B cell (primary cell): ENCODE data around the gene BORCS8. TPM values are rescaled to one million over a fixed set of nuclear protein-coding genes. Genes with fewer than 3 reads are reported as not detected.

ENCODE experiments used
- ATAC-seq: fragments of 200-7000 bp; cut with Tn5 transposase; one replicate; pipeline ENCODE4 v1.10.0; 2021; ENCODE audit warnings: low read depth, mild to moderate bottlenecking, moderate number of reproducible peaks, moderate library complexity
- CTCF ChIA-PET: fragments of 350-600 bp; sonication (Branson Sonifier 250); formaldehyde crosslinking; loops from one replicate; lab custom pipeline; 2021; ENCODE audit warnings: antibody characterized with exemption, inconsistent platforms; lab: Charles Lee
- POLR2A ChIA-PET: fragments of 350-600 bp; sonication (Branson Sonifier 250); formaldehyde crosslinking; loops from one replicate; lab custom pipeline; 2021; ENCODE audit warnings: antibody characterized with exemption; lab: Charles Lee
- DNase-seq: peaks from one replicate; pipeline ENCODE4 v3.0.0; 2013
- H2AFZ ChIP-seq: 2 replicates; pipeline ENCODE4 v1.6.1; 2012; ENCODE audit warnings: mild to moderate bottlenecking, low read depth, low read length; ENCODE audit not compliant: insufficient read depth, poor library complexity, severe bottlenecking
- H3K27ac ChIP-seq, 2 donors: 1 replicate in 1 of 2; 2 replicates in 1 of 2; pipeline ENCODE4 v1.5.1; 2012 to 2013; ENCODE audit warnings: low read length in 2 of 2, mild to moderate bottlenecking in 2 of 2, moderate library complexity in 1 of 2
- H3K27me3 ChIP-seq, 4 experiments: fragments of 200-600 bp in 1 of 4; sonication (generic) in 1 of 4; replicated peaks in 1 of 4; 1 replicate in 2 of 4; 2 replicates in 2 of 4; pipeline versions ENCODE4 v1.6.1 to v1.7.0; 2013 to 2016; ENCODE audit warnings: low read length in 3 of 4, mild to moderate bottlenecking in 2 of 4, mixed read lengths in 1 of 4, moderate library complexity in 1 of 4; ENCODE audit not compliant: insufficient read depth in 4 of 4, control insufficient read depth in 3 of 4; ENCODE audit errors: control extremely low read depth in 1 of 4
- H3K36me3 ChIP-seq, 2 experiments: replicated peaks in 1 of 2; 1 replicate in 1 of 2; 2 replicates in 1 of 2; pipeline versions ENCODE4 v1.6.1 to v1.7.1; 2013; ENCODE audit warnings: low read length in 1 of 2; ENCODE audit not compliant: insufficient read depth in 2 of 2, control insufficient read depth in 1 of 2; ENCODE audit errors: control extremely low read depth in 1 of 2, extremely low read depth in 1 of 2
- H3K4me1 ChIP-seq, 2 donors: fragments of 200-600 bp in 1 of 2; sonication (generic) in 1 of 2; 1 replicate in 1 of 2; 2 replicates in 1 of 2; pipeline versions ENCODE4 v1.5.1 to v1.6.1; 2013 to 2017; ENCODE audit warnings: low read length in 2 of 2; ENCODE audit not compliant: control insufficient read depth in 2 of 2, insufficient read depth in 2 of 2
- H3K4me2 ChIP-seq: replicated peaks from 2 replicates; pipeline ENCODE3; 2012; ENCODE audit warnings: mild to moderate bottlenecking, low read depth, low read length; ENCODE audit not compliant: poor library complexity, severe bottlenecking
- H3K4me3 ChIP-seq, 5 experiments: fragments of 200-600 bp in 1 of 5; sonication (generic) in 1 of 5; 1 replicate in 3 of 5; 2 replicates in 2 of 5; pipeline versions ENCODE4 v1.5.1 to v1.7.0; 2011 to 2016; ENCODE audit warnings: low read length in 4 of 5, mild to moderate bottlenecking in 4 of 5, low read depth in 2 of 5, control low read depth in 1 of 5, moderate library complexity in 1 of 5; ENCODE audit not compliant: insufficient read depth in 1 of 5; ENCODE audit errors: control extremely low read depth in 1 of 5, extremely low read depth in 1 of 5
- H3K79me2 ChIP-seq: fragments of 200-600 bp; sonication (generic); one replicate; pipeline ENCODE4 v1.6.0; 2016; ENCODE audit warnings: low read length; ENCODE audit not compliant: control insufficient read depth, insufficient read depth
- H3K9ac ChIP-seq: fragments of 200-600 bp; sonication (generic); 2 replicates; pipeline ENCODE4 v1.6.1; 2017; ENCODE audit warnings: mild to moderate bottlenecking, low read length, moderate library complexity
- H3K9me3 ChIP-seq, 3 donors: one replicate each; pipeline versions ENCODE4 v1.6.1 to v1.7.1; 2013; ENCODE audit warnings: low read length in 2 of 3; ENCODE audit not compliant: control insufficient read depth in 2 of 3, insufficient read depth in 1 of 3; ENCODE audit errors: control extremely low read depth in 1 of 3
- H4K20me1 ChIP-seq: 2 replicates; pipeline ENCODE4 v1.6.0; 2012; ENCODE audit warnings: mild to moderate bottlenecking, low read length; ENCODE audit not compliant: insufficient read depth, control insufficient read depth, poor library complexity, severe bottlenecking
- H3K27ac Mint-ChIP-seq: one replicate; pipeline ENCODE4 v1.8.0; 2021; ENCODE audit warnings: mixed read lengths
- H3K27me3 Mint-ChIP-seq: one replicate; pipeline ENCODE4 v1.8.0; 2021; ENCODE audit warnings: mixed read lengths
- H3K4me1 Mint-ChIP-seq: one replicate; pipeline ENCODE4 v1.8.0; 2021; ENCODE audit warnings: mixed read lengths
- H3K4me3 Mint-ChIP-seq: one replicate; pipeline ENCODE4 v1.8.0; 2021; ENCODE audit warnings: mixed read lengths
- H3K9me3 Mint-ChIP-seq: one replicate; pipeline ENCODE4 v1.8.0; 2022; ENCODE audit warnings: mixed read lengths; ENCODE audit not compliant: insufficient read depth
- EZH2 ChIP-seq: IDR thresholded peaks from 2 replicates; pipeline ENCODE4 v1.6.1; 2012; ENCODE audit warnings: borderline replicate concordance, low read depth, mild to moderate bottlenecking, moderate library complexity, low read length; ENCODE audit not compliant: insufficient read depth, poor library complexity, severe bottlenecking
- WGBS: methylation state at CpG from one replicate; pipeline ENCODE4 v1.1.5; 2013; ENCODE audit warnings: missing lambda C conversion rate; ENCODE audit not compliant: insufficient coverage; 5-methylcytosine and 5-hydroxymethylcytosine counted together
- intact Hi-C: fragments of 100-400 bp; cut with micrococcal nuclease; formaldehyde crosslinking; loops from one replicate; pipeline ENCODE4 v1.10.0; 2022
- polyA plus RNA-seq: library from polyadenylated mRNA; depleted of rRNA; stranded (reverse); fragments of >200 nt; gene quantifications from 2 replicates; pipeline ENCODE4 v1.2.3, GENCODE V29; 2012
- total RNA-seq, 2 donors: library from RNA; stranded (reverse); fragments of 120-200 nt in 1 of 2; gene quantifications; 1 replicate in 1 of 2; 2 replicates in 1 of 2; pipeline versions ENCODE4 v1.2.3 to v1.2.4, GENCODE V29; 2013 to 2022
- TF ChIP-seq, protein P1 (sequence below): fragments of 200-600 bp; IDR thresholded peaks from one replicate; pipeline ENCODE4 v1.8.0; 2022; ENCODE audit warnings: antibody characterized with exemption, mild to moderate bottlenecking

Gene BORCS8
- total and polyA plus RNA-seq, 2 donors (not counting 1 experiment from before 2014, with no cell fraction given) = 37.6 to 63.1 TPM

DNA sequence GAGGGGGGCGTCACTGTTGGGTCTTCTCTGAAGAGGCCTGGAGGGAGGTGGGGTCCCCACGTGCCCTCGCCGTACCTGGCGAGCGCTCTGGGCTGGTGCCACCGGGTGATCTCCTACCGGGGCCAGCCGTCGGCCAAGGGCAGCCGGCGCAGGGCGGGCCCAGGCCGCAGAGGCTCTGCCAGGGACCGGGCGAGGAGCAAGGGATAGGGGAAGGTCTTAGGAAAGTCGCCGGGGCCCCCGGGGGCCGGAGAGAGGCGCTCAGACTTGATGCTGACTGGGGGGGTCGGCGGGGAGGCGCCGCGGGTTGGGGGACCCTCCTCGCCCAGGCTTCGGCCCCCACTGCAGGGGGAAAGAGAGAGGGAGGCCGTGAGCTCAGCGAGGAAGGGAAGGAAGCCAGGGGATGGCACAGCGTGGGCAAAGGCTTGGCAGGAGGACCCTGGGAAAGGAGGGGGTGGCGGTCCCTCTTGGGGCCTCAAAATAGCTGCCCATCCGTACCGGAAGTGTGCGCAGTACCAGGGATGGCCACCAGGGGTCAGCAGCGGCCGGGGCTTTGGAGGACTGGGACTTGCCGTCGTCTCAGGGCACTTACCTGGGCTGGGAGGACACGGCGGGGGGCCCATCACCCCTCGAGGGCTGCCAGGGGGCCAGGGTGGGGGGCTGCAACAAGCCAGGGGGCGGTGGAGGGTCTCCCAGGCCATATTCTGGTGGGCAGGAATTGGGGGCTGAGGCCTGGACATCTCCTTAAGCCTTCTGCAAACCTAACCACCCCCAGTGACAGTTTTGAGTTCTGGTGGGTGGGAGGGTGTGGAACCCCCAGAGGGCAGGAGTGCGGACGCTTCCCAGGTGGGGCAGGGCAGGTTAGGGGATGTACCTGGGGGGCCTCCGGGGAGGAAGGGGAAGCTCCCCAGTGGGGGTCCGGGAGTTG lies 46.0 kb downstream of the BORCS8 start:
- Histone ChIP-seq H3K4me3 (no peak overlapping the region), H3K4me2 (peak overlapping the region; percentile 68), H3K36me3 (peaks cover 4 to 15% of the 10 kb centered on the region in 2 experiments), H3K27me3 (no peaks in the 10 kb centered on the region), H4K20me1 (no peaks in the 10 kb centered on the region), H3K27ac (no peak overlapping the region), H3K4me1 (peaks cover 6 to 12% of the 10 kb centered on the region in 2 donors), H3K9me3 (no peaks in the 10 kb centered on the region), H3K9ac (no peak overlapping the region), H3K79me2 (no peaks in the 10 kb centered on the region), H2AFZ (peak overlapping the region; percentile 66)
- intact Hi-C loops = loop anchor here (1.0 to 2.0 kb wide), 4 partner anchors 8 to 79 kb away; partner anchors contain the start of gene TMEM161A
- H3K27ac Mint-ChIP-seq = no peak overlapping the region
- H3K4me3 Mint-ChIP-seq = no peak overlapping the region
- H3K9me3 Mint-ChIP-seq = no peaks in the 10 kb centered on the region
- WGBS = 49% methylated on average over 44 of the region's 47 CpGs
- CTCF ChIA-PET = interaction anchor here (0.6 to 10.8 kb wide), 13 partner anchors 11 to 344 kb away, joined by 3 to 285 read pairs (median 5); partner anchors contain the start of genes MEF2B and SLC25A42
- DNase-seq (peak; percentile 86), ATAC-seq (peak; percentile 96)
- POLR2A ChIA-PET = interaction anchor here (0.7 to 1.7 kb wide), 3 partner anchors 29 to 330 kb away, joined by 3 to 11 read pairs (median 4); no protein-coding TSS in a partner anchor
- H3K27me3 Mint-ChIP-seq = no peaks in the 10 kb centered on the region
- peaks cover 9% of the 10 kb centered on the region for H3K4me1 Mint-ChIP-seq
- TF ChIP-seq, protein P1, sequence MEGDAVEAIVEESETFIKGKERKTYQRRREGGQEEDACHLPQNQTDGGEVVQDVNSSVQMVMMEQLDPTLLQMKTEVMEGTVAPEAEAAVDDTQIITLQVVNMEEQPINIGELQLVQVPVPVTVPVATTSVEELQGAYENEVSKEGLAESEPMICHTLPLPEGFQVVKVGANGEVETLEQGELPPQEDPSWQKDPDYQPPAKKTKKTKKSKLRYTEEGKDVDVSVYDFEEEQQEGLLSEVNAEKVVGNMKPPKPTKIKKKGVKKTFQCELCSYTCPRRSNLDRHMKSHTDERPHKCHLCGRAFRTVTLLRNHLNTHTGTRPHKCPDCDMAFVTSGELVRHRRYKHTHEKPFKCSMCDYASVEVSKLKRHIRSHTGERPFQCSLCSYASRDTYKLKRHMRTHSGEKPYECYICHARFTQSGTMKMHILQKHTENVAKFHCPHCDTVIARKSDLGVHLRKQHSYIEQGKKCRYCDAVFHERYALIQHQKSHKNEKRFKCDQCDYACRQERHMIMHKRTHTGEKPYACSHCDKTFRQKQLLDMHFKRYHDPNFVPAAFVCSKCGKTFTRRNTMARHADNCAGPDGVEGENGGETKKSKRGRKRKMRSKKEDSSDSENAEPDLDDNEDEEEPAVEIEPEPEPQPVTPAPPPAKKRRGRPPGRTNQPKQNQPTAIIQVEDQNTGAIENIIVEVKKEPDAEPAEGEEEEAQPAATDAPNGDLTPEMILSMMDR = peak; percentile 83
- TF ChIP-seq EZH2 = no peak
